NCI-H446 (cell line): ENCODE results near the gene CACNG4.

Source experiments
- DNase-seq, 2 experiments: peaks; one replicate each; lab custom pipeline; 2025; lab: John Stamatoyannopoulos, UW

CACNG4 gene

DNA sequence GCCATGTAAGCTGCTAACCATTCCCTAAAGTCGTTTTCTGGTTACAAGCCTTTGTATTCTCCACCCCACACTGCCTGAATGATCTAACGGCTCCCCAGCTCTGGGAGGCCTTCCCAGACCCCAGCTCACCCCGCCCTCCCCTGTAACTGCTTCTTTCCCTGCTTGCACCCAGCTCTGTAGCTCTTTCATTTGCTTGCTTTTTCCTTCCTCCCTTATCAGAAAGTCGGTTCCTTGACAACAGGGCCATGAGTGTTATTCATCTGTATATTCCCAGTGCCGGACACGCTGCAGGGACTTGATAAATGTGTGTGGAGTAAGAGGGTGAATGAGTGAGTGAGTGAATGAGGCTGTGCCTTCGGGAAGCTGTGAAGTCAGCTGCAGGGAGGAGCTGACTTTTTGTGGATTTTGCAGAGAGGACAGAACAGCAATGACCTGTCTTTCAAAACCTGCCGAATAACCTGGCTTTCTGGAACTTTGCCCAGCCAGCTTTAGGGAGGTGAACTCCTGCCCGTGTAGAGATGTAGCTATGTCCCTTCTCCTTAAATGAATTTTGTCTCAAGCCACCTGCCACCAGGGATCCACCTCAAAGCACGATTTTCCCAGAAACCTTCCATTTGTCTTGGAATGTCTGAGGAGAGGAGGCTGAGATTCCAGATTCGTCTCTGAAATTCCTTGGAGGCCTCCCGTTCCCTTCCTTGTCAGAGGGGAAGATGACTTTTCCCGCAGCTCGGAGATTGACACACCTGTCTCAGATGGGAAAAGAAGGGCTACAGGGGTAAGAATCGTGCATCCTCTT, 20.0 kb upstream of the CACNG4 start:
- no peak for DNase-seq

- DNase-seq = no peak
Observed at GRCh38 chr17:66945147-66945835, 19.2 kb upstream of the CACNG4 start.

- DNase-seq = no peak
Observed at GRCh38 chr17:66946251-66946650, 18.3 kb upstream of the CACNG4 start.

DNA sequence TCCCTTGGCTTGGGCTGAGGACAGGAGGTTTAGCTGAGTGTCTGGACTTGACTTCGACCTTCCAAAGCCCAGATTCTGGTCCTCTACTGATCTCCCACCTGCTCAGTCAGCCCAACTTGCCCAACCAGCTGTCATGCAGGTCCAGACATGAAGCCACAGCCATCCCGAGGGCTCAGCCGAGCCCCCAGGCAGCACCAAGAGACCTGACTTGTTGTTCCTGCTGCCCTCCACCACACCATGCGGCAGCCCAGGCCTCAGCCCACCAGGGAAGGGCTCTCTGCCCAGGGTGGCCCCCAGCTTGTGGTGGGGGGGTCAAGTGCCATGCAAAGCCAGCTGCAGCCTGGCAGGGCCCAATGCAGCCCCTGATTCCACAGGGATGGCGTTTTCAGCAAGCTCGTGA, 17.2 kb upstream of the CACNG4 start:
- DNase-seq = no peak

- DNase-seq = no peak
Observed at GRCh38 chr17:66948061-66948750, 16.3 kb upstream of the CACNG4 start.

DNA sequence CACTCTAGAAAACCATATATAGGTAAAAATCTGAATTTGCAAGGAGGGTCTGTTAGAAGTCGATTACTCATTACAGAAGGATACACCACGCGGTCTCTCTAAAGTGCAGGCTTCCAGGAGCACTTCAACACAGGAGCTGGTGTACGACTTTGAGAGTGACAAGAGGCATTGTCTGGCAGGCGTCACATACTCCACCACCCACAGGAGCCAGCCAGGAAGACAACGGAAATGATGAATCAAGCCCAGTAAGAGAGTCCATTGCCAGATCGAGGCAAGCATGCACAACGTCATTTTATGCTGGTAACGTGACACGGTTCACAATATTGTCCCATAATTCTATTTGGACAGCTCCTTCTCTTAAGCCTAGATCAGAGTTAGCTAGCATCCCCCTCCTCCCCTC, 15.0 kb upstream of the CACNG4 start:
- no peak for DNase-seq

DNA sequence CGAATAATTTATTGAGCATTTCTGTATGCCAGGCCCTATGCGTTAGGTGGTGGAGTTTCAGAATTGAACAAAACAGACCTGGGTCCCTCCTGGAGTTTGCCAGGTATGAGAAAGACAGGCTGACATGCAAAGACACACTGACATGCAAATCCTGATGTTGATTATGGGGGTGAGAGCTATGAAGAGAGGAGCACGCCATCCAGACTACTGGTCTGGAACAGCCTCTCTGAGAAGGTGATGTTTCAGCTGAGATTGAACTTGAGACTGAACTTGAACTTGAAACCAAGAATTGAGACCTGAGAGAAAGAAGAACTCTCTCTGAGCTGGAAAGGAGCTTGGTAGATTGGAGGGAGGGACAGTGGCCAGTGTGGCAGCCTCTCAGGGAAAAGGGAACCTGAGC, 14.2 kb upstream of the CACNG4 start:
- no peak for DNase-seq

GRCh38 chr17:66950886-66951604, 13.5 kb upstream of the CACNG4 start:
- no peak for DNase-seq

- DNase-seq = no peak
Observed at GRCh38 chr17:66951605-66951953, 12.9 kb upstream of the CACNG4 start.

DNA sequence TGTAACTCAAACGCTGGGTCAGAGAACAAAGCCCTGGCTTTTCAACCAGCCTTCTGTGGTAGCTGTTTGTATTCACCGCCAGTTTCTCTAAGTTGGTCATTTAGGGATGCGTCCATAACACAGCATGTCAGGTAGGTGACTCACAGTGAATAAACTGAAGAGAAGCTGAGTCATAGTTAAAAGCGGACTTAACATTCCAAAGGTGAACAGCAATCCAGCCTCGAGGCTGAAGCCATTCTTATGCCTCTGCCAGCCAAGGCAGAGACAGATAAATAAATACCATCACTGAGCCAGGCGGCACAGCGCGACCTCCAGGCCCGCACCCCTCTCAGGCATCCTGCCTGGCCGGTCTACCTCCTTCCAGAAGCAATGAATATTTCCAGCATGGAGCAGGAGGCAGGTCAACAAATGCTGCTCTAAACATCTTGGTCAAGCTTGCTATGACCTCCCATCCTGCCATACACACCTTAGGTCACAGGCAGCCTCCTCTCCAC, 12.4 kb upstream of the CACNG4 start:
- DNase-seq = no peak

DNA sequence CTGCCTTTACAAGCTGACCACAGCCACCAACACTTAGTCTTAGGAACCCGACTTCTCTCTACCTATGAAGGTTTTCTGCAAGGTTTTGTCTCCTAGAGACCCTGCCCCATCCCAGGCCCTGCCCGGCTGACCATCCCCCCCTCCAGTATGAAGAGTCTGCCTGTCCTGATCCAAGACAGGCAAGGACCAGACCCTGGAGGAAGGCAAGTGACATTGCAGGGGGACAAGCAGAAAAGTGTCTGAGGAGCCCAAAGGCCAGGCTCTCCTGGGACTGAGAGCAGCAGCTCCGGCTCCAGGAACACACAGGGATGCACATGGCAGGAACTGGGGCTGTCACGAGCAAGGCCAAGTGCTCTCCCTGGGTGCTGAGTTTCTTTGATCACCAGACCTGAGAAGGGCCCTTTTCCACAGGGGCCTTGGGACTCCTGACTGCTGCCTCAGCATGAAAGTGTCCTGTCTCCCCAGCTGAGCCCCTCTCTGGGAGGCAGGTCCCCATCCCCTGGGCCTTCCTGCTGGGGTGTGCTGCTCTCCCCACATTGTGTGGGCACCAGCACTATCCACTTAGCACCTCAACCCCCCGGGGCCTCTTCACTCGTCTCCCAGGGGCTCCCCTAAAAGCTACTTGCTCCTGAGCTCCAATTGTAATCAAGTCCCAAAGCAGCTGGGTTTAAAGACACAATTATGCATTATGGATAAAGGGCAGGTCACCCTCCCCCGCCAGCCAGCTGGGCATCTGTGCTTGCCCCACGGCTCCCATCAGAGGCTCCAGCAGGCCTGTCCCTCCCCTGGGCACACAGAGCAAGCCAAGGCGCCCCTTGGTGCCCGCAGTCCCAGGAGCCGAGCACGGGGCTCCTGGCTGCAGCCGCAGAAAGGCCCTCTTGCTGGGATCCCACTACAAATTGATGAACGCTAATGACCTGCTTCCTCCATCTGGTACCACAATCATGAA, 11.6 kb upstream of the CACNG4 start:
- no peak for DNase-seq

- peak; percentile 70 to 90 for DNase-seq
Observed at GRCh38 chr17:66953630-66954020, 10.9 kb upstream of the CACNG4 start.

- no peak for DNase-seq
Observed at GRCh38 chr17:66954632-66955031, 9.9 kb upstream of the CACNG4 start.

DNA sequence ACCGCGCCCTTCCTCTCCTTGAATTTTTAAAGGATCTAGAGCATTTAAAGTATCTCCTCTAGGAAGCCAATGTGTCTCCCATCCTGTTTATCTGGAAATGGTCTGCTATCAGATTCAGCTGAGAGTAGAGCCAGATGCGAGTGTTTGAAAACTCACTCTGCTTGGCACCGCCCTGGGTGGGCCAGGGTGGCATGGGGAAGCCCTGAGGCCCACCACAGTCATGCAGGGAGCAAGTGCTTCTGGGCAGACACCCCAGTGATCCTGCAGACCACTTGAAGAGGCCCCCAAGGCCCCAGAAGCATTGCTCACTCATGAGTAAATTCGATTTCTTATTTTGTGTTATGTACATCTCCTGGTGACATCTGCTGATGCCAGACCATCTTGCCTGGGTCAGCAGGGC, 8.7 kb upstream of the CACNG4 start:
- no peak for DNase-seq

- DNase-seq = no peak
Observed at GRCh38 chr17:66956941-66957340, 7.6 kb upstream of the CACNG4 start.

DNA sequence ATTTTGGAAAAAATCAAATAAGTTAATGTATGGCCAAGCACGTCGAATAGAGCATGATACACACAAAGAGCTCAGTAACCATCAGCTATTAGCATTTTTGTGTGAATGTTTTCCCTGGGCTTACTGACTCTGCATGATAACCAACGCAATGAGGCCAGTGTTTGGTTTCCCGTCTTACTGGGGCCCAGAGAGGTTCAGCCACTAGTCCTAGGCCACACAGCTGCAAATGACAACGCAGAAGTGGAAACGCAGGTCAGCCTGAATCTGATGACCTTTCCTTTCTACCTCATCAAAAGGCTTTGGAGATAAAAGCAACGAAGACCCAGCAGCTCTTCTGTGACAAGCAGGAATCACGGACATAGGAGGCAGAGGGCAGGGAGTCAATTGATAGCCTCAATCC, 7.2 kb upstream of the CACNG4 start:
- DNase-seq = no peak

DNA sequence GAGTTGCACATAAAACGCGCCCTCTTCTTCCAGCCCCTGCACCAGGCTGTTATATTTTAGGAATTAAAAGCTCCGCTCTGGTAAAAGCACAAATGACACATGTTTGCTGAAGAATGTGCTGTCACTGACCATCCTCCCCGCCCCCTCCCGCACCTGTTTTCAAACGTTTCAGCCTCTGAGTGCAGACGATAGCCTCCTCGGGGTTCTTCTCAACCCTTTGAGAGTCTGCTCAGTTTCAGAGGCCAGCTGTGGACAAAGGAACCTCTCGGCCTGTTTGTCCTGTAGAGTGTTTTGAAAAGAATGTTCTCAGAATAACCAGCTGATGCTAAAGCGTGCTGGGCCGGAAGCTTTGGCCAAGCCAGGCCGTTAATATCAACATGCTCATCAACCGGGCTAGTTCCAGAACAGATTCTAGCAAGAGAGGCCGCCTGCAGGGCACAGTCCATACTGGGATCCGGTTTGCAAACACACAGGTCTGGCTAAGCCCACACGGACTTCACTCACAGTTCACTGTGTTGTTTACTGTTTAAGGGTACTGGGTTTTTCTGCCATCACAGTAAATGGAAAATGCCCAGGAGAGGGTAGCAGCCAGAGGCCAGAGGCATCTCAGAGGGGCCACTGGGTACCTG, 6.4 kb upstream of the CACNG4 start:
- no peak for DNase-seq

GRCh38 chr17:66959641-66960375, 4.7 kb upstream of the CACNG4 start:
- no peak for DNase-seq

DNA sequence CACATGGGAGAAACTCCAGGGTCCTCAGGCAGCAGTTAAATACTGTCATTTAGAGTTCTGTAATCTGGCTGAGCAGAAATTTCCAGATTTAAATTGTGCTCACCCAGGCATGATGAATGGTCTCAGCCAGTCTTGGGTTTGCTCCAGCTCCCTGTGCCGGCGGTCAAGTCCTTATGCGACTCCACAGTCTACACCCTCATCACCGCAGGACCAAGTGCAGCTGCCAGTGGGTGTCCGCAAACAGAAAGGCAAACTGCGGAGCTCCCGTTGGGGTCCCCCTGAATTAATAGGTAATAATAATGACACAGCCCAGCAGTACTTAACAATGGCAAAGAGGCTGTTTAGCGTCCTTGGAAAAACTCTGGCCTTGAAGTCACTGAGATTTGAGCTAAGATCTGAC, 3.9 kb upstream of the CACNG4 start:
- DNase-seq = no peak

GRCh38 chr17:66963521-66963908, 992 bp upstream of the CACNG4 start:
- DNase-seq = no peak
